ENCODE results near the gene MLST8. TPM values are rescaled to one million over a fixed set of nuclear protein-coding genes. Genes with fewer than 3 reads are reported as not detected.
A peak's percentile ranks its signal among the peaks of the same experiment; 100 is the strongest.

The MLST8 gene
- total and polyA plus RNA-seq, 2 donors (not counting 3 experiments of a cell fraction or from before 2014, with no cell fraction given), result 36.9 to 129 TPM

DNA sequence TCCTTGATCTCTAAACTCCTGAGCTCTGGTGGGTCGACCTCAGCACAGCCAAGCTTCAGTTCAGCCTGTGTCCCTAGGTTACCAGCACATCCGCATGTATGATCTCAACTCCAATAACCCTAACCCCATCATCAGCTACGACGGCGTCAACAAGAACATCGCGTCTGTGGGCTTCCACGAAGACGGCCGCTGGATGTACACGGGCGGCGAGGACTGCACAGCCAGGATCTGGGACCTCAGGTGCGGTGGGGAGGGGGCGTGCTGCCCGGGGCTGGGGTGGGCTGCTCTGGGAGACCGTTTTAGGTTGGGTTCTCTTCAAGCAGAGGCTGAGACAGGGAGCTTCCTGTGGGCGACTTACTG lies 1.1 kb downstream of the MLST8 start:
- TF ChIP-seq, protein P1, sequence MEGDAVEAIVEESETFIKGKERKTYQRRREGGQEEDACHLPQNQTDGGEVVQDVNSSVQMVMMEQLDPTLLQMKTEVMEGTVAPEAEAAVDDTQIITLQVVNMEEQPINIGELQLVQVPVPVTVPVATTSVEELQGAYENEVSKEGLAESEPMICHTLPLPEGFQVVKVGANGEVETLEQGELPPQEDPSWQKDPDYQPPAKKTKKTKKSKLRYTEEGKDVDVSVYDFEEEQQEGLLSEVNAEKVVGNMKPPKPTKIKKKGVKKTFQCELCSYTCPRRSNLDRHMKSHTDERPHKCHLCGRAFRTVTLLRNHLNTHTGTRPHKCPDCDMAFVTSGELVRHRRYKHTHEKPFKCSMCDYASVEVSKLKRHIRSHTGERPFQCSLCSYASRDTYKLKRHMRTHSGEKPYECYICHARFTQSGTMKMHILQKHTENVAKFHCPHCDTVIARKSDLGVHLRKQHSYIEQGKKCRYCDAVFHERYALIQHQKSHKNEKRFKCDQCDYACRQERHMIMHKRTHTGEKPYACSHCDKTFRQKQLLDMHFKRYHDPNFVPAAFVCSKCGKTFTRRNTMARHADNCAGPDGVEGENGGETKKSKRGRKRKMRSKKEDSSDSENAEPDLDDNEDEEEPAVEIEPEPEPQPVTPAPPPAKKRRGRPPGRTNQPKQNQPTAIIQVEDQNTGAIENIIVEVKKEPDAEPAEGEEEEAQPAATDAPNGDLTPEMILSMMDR (IDR thresholded peaks at IDR 0.05; ENCODE audit: extremely low read depth in 1 of 2, insufficient read depth in 1 of 2, low read depth in 1 of 2, low read length in 2 of 2), result no peak
- TF ChIP-seq MYC (IDR thresholded peaks at IDR 0.05; ENCODE audit: low read depth, low read length) (no peak), JUN (IDR thresholded peaks at IDR 0.05; ENCODE audit: borderline replicate concordance, insufficient read depth, insufficient read length, low read depth) (no peak), FOS (IDR thresholded peaks at IDR 0.05; ENCODE audit: borderline replicate concordance, insufficient read depth, low read length) (no peak), POLR2AphosphoS5 (IDR thresholded peaks at IDR 0.05; ENCODE audit: insufficient read depth, low read depth, low read length) (no peak), EZH2 (IDR thresholded peaks at IDR 0.05; ENCODE audit: borderline replicate concordance, low read depth, low read length, severe bottlenecking) (no peak), GATA2 (IDR thresholded peaks at IDR 0.05; ENCODE audit: insufficient read depth, insufficient read length, low read depth, low read length) (no peak), POLR2A (IDR thresholded peaks at IDR 0.05; ENCODE audit: low read depth, low read length) (no peak)
- TF ChIP-seq, protein P2, sequence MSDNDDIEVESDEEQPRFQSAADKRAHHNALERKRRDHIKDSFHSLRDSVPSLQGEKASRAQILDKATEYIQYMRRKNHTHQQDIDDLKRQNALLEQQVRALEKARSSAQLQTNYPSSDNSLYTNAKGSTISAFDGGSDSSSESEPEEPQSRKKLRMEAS (IDR thresholded peaks at IDR 0.05; ENCODE audit: insufficient read depth, insufficient read length), result no peak
- Histone ChIP-seq H3K27ac (ENCODE audit: insufficient read depth, low read depth, low read length) (no peak overlapping the region), H4K20me1 (replicated peaks; ENCODE audit: control insufficient read depth, extremely low read depth, insufficient read depth, low read length) (no peaks in the 10 kb centered on the region), H3K9me3 (replicated peaks; ENCODE audit: control insufficient read depth, insufficient read depth, low read length) (no peaks in the 10 kb centered on the region), H3K4me3 (replicated peaks in 1 of 3; ENCODE audit: insufficient read depth in 1 of 3, low read depth in 1 of 3, low read length in 3 of 3) (peak overlapping the region in 1 of 3 experiments; percentile 91), H3K4me2 (ENCODE audit: insufficient read depth, low read length) (peak overlapping the region; percentile 72), H3K9ac (replicated peaks; ENCODE audit: extremely low read depth, insufficient read depth, low read length) (no peak overlapping the region), H3K9me1 (replicated peaks; ENCODE audit: control insufficient read depth, extremely low read depth, insufficient read depth, low read length) (no peaks in the 10 kb centered on the region), H3K79me2 (ENCODE audit: control insufficient read depth, insufficient read depth, low read length) (peaks cover 7% of the 10 kb centered on the region), H2AFZ (ENCODE audit: low read depth, low read length) (no peak overlapping the region), H3K4me1 (ENCODE audit: control insufficient read depth, extremely low read depth, insufficient read depth, low read length) (peaks cover 10% of the 10 kb centered on the region), H3K36me3 (ENCODE audit: control insufficient read depth in 2 of 2, extremely low read depth in 1 of 2, insufficient read depth in 2 of 2, low read length in 2 of 2) (peaks cover 0 to 22% of the 10 kb centered on the region in 2 experiments), H3K27me3 (ENCODE audit: control insufficient read depth in 2 of 2, insufficient read depth in 2 of 2, low read length in 2 of 2) (no peaks in the 10 kb centered on the region)
- intact Hi-C loops (cut with micrococcal nuclease), result no loop called here
- ChIA-PET POLR2A (no interaction called here), CTCF (interaction anchor here (1.0 kb wide), 1 partner anchor 50 kb away, joined by 3 read pairs; no protein-coding TSS in a partner anchor)
- no peak for FAIRE-seq
- no peak for DNase-seq (ENCODE audit: low read depth, low spot score)
- BruUV-seq (replicated peaks), result no TSS peak
- dilution Hi-C loops (cut with MboI; ENCODE audit: extremely low pct_ligation_motif_present, low sequenced_read_pairs), result no loop called here

All from endothelial cell of umbilical vein (primary cell).